ENCODE results near the gene TCN2. TPM values are rescaled to one million over a fixed set of nuclear protein-coding genes. Genes with fewer than 3 reads are reported as not detected.

Gene TCN2
- total and polyA plus RNA-seq, 9 of the 15 experiments (the other 6 are each of a cell fraction or from before 2014, with no cell fraction given) = 0.88 to 5.4 (median 1.7) TPM

DNA sequence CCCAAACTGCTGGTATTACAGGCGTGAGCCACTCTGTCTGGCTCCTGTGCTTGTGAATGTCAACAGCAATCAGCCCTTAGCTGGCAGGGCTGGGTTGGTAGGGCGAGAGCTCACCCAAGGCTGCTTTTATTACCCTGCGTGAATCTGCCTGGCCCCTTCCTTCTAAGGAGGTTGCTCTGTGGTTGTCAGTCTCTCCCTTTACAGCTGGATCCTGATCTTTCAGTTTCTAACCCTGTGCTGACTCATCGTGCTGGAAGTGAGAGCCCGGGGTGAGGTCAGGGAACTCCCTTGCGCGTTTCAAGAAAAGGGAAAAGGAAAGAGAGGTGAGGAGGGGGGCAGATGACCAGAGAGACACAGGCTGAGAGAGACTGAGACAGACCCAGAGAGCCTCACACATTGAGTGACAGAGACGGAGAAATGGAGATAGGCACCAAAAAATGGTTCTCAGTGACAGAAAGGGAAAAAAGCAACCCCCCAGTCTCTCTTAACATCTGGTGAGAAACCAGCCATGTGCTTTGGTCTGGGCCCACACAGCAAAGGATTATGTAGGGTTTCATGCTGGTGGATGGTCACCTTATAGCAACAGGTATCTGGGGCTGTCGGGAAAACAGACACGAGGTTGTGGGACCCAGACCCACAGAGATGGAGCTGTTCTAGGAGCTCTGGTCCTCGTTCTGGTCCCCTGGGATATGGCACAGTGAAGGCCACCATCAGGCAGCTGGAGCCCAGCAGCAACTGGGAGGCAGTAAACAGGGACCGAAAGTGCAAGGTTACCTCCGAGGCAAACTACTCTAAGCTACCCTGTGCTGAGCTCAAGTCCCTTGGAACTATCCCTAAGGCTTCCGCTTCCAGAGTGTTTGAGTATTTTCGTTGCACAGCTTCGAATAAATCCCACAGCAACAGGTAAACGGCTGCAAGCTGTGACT lies 2.5 kb downstream of the TCN2 start:
- no peaks in the 10 kb centered on the region for H4K20me1 ChIP-seq (replicated peaks; ENCODE audit: control insufficient read depth, insufficient read depth, low read length)
- H3K36me3 ChIP-seq (ENCODE audit: control insufficient read depth, insufficient read depth, low read length) = no peaks in the 10 kb centered on the region
- in situ Hi-C loops (cut with MboI) (loop anchor here (10.0 kb wide), 1 partner anchor 325 kb away; the partner anchor contains the start of gene CASTOR1), intact Hi-C loops (cut with micrococcal nuclease) (no loop called here)
- no peaks in the 10 kb centered on the region for H3K9me3 ChIP-seq (replicated peaks; ENCODE audit: control insufficient read depth, insufficient read depth, low read depth, low read length)
- no peaks in the 10 kb centered on the region for H3K27me3 ChIP-seq (ENCODE audit: control insufficient read depth in 2 of 2, insufficient read depth in 2 of 2, low read length in 2 of 2)
- peaks cover 21 to 41% of the 10 kb centered on the region in 2 experiments for H3K4me1 ChIP-seq (replicated peaks in 1 of 2; ENCODE audit: control insufficient read depth in 2 of 2, insufficient read depth in 2 of 2, low read length in 2 of 2)
- H3K79me2 ChIP-seq (ENCODE audit: control insufficient read depth, insufficient read depth, low read length) = no peaks in the 10 kb centered on the region
- DNase-seq (ENCODE audit: extremely low read depth in 1 of 4, low spot score in 3 of 4) (peak; percentile 81 to 87 (median 83)), ATAC-seq (peak; percentile 84), FAIRE-seq (peak; percentile 97)
- H3K4me3 ChIP-seq = no peak overlapping the region
- peak overlapping the region; percentile 71 for H3K4me2 ChIP-seq (ENCODE audit: insufficient read depth, low read length)
- POLR2A ChIA-PET = interaction anchor here (0.6 to 2.8 kb wide), 5 partner anchors 9 to 578 kb away, joined by 3 to 17 read pairs (median 3); partner anchors contain the start of genes PES1 and SLC35E4
- H2AFZ ChIP-seq (ENCODE audit: low read depth, low read length) = peak overlapping the region; percentile 85
- CTCF ChIA-PET (ENCODE audit: low intra/inter-chr PET ratio) = no interaction called here
- TSS peak; percentile 58 for BruUV-seq (replicated peaks)
- H3K27ac ChIP-seq (ENCODE audit: extremely low read depth, low read depth, low read length) = peak overlapping the region; percentile 78
- H3K9me1 ChIP-seq (ENCODE audit: control insufficient read depth, insufficient read depth, low read length) = no peaks in the 10 kb centered on the region
- H3K9ac ChIP-seq (ENCODE audit: insufficient read depth in 1 of 2, low read depth in 2 of 2, low read length in 2 of 2) = peak overlapping the region; percentile 63 to 87
- 29% methylated on average over 15 of the region's 17 CpGs for WGBS (ENCODE audit: insufficient coverage, low coverage, missing lambda C conversion rate)
- TF ChIP-seq, protein P1, sequence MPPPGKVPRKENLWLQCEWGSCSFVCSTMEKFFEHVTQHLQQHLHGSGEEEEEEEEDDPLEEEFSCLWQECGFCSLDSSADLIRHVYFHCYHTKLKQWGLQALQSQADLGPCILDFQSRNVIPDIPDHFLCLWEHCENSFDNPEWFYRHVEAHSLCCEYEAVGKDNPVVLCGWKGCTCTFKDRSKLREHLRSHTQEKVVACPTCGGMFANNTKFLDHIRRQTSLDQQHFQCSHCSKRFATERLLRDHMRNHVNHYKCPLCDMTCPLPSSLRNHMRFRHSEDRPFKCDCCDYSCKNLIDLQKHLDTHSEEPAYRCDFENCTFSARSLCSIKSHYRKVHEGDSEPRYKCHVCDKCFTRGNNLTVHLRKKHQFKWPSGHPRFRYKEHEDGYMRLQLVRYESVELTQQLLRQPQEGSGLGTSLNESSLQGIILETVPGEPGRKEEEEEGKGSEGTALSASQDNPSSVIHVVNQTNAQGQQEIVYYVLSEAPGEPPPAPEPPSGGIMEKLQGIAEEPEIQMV (tag; conservative IDR thresholded peaks at IDR 0.05; ENCODE audit: low read depth) = 0 out of 2 replicates have a peak, but pooled peaks have one; percentile 29
- TF ChIP-seq, protein P2, sequence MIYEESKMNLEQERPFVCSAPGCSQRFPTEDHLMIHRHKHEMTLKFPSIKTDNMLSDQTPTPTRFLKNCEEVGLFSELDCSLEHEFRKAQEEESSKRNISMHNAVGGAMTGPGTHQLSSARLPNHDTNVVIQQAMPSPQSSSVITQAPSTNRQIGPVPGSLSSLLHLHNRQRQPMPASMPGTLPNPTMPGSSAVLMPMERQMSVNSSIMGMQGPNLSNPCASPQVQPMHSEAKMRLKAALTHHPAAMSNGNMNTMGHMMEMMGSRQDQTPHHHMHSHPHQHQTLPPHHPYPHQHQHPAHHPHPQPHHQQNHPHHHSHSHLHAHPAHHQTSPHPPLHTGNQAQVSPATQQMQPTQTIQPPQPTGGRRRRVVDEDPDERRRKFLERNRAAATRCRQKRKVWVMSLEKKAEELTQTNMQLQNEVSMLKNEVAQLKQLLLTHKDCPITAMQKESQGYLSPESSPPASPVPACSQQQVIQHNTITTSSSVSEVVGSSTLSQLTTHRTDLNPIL (CRISPR knock-in tag; IDR thresholded peaks at IDR 0.05) = no peak
- TF ChIP-seq, protein P3, sequence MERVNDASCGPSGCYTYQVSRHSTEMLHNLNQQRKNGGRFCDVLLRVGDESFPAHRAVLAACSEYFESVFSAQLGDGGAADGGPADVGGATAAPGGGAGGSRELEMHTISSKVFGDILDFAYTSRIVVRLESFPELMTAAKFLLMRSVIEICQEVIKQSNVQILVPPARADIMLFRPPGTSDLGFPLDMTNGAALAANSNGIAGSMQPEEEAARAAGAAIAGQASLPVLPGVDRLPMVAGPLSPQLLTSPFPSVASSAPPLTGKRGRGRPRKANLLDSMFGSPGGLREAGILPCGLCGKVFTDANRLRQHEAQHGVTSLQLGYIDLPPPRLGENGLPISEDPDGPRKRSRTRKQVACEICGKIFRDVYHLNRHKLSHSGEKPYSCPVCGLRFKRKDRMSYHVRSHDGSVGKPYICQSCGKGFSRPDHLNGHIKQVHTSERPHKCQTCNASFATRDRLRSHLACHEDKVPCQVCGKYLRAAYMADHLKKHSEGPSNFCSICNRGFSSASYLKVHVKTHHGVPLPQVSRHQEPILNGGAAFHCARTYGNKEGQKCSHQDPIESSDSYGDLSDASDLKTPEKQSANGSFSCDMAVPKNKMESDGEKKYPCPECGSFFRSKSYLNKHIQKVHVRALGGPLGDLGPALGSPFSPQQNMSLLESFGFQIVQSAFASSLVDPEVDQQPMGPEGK (CRISPR knock-in tag; IDR thresholded peaks at IDR 0.05; ENCODE audit: borderline replicate concordance) = no peak
- TF ChIP-seq ELF4 (CRISPR knock-in tag; IDR thresholded peaks at IDR 0.05) (no peak), ZFP1 (CRISPR knock-in tag; IDR thresholded peaks at IDR 0.05) (no peak), POLR3G (IDR thresholded peaks at IDR 0.05; ENCODE audit: extremely low read depth, insufficient read length, insufficient replicate concordance) (no peak), ZKSCAN8 (CRISPR knock-in tag; IDR thresholded peaks at IDR 0.05) (no peak), ZNF766 (CRISPR knock-in tag; conservative IDR thresholded peaks at IDR 0.05) (0 out of 2 replicates have a peak, but pooled peaks have one; percentile 43)
- TF ChIP-seq, protein P4, sequence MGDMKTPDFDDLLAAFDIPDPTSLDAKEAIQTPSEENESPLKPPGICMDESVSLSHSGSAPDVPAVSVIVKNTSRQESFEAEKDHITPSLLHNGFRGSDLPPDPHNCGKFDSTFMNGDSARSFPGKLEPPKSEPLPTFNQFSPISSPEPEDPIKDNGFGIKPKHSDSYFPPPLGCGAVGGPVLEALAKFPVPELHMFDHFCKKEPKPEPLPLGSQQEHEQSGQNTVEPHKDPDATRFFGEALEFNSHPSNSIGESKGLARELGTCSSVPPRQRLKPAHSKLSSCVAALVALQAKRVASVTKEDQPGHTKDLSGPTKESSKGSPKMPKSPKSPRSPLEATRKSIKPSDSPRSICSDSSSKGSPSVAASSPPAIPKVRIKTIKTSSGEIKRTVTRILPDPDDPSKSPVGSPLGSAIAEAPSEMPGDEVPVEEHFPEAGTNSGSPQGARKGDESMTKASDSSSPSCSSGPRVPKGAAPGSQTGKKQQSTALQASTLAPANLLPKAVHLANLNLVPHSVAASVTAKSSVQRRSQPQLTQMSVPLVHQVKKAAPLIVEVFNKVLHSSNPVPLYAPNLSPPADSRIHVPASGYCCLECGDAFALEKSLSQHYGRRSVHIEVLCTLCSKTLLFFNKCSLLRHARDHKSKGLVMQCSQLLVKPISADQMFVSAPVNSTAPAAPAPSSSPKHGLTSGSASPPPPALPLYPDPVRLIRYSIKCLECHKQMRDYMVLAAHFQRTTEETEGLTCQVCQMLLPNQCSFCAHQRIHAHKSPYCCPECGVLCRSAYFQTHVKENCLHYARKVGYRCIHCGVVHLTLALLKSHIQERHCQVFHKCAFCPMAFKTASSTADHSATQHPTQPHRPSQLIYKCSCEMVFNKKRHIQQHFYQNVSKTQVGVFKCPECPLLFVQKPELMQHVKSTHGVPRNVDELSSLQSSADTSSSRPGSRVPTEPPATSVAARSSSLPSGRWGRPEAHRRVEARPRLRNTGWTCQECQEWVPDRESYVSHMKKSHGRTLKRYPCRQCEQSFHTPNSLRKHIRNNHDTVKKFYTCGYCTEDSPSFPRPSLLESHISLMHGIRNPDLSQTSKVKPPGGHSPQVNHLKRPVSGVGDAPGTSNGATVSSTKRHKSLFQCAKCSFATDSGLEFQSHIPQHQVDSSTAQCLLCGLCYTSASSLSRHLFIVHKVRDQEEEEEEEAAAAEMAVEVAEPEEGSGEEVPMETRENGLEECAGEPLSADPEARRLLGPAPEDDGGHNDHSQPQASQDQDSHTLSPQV (IDR thresholded peaks at IDR 0.05) = peak; percentile 96

Measured in K562 (cell line).